Heart left ventricle (tissue), 16 donors: ENCODE measurements around the gene SRGAP3. TPM values are rescaled to one million over a fixed set of nuclear protein-coding genes. Genes with fewer than 3 reads are reported as not detected.

ENCODE experiments used
- ATAC-seq, 4 donors: fragments of 200-7000 bp; cut with Tn5 transposase; one replicate each; pipeline ENCODE4 v1.9.1; 2020 to 2022; ENCODE audit warnings: moderate library complexity in 4 of 4, mild to moderate bottlenecking in 3 of 4, moderate number of reproducible peaks in 1 of 4
- DNase-seq, 5 donors: peaks; one replicate each; pipeline ENCODE4 v3.0.0-alpha.2; 2020
- H3K27ac ChIP-seq, 12 donors: fragments of 200-600 bp; sonication (generic) in 4 of 12; one replicate each; pipeline versions ENCODE4 v1.5.0 to v1.8.0; 2016 to 2022; ENCODE audit warnings: mild to moderate bottlenecking in 2 of 12
- H3K27me3 ChIP-seq, 9 donors: fragments of 200-600 bp; sonication (generic) in 2 of 9; one replicate each; pipeline versions ENCODE4 v1.5.1 to v1.8.0; 2016 to 2022; ENCODE audit warnings: mild to moderate bottlenecking in 3 of 9
- H3K36me3 ChIP-seq, 9 donors: fragments of 200-600 bp; sonication (generic) in 2 of 9; one replicate each; pipeline versions ENCODE4 v1.5.0 to v1.8.0; 2018 to 2022; ENCODE audit warnings: mild to moderate bottlenecking in 2 of 9
- H3K4me1 ChIP-seq, 12 donors: fragments of 200-600 bp; sonication (generic) in 4 of 12; one replicate each; pipeline versions ENCODE4 v1.5.0 to v1.8.0; 2016 to 2022; ENCODE audit warnings: mild to moderate bottlenecking in 3 of 12
- H3K4me3 ChIP-seq, 12 donors: fragments of 200-600 bp; sonication (generic) in 4 of 12; one replicate each; pipeline versions ENCODE4 v1.5.0 to v1.8.0; 2017 to 2022; ENCODE audit warnings: mild to moderate bottlenecking in 9 of 12, moderate library complexity in 4 of 12
- H3K9me3 ChIP-seq, 12 donors: fragments of 200-600 bp; sonication (generic) in 4 of 12; one replicate each; pipeline versions ENCODE4 v1.5.0 to v1.8.0; 2016 to 2022; ENCODE audit warnings: mild to moderate bottlenecking in 1 of 12
- POLR2A ChIP-seq, 2 donors: fragments of 450-650 bp; IDR thresholded peaks; one replicate each; pipeline ENCODE4 v1.6.1; 2017; ENCODE audit warnings: antibody characterized with exemption in 2 of 2, mild to moderate bottlenecking in 2 of 2, moderate library complexity in 2 of 2
- WGBS, 4 donors: extraction: QIAGEN DNeasy Blood & Tissue Kit in 2 of 4; methylation state at CpG; one replicate each; pipeline versions ENCODE4 v1.1.5 to v1.1.7; 2013 to 2018; 5-methylcytosine and 5-hydroxymethylcytosine counted together
- intact Hi-C, 10 donors: fragments of 100-400 bp; cut with DNase I; formaldehyde crosslinking; loops; one replicate each; pipeline versions ENCODE4 v1.11.1 to v1.14.2; 2022
- polyA plus RNA-seq, 2 donors: library from polyadenylated mRNA; stranded (reverse); fragments of 200-250 nt; gene quantifications; one replicate each; pipeline ENCODE4 v1.2.3, GENCODE V29; 2013
- total RNA-seq, 9 donors: library from RNA; depleted of rRNA in 2 of 9; stranded (reverse); fragments of >200 nt in 2 of 9; fragmentation: NEBNext Ultra II Directional in 3 of 9; extraction: Animal tissue kit (Norgen Biotek cat#: 25700) in 3 of 9; gene quantifications; one replicate each; pipeline versions ENCODE4 v1.1.0 to v1.2.4, GENCODE V29; 2016 to 2023
- TF ChIP-seq, protein P1 (sequence below), 12 donors: fragments of 200-600 bp; sonication (generic) in 4 of 12; IDR thresholded peaks; one replicate each; pipeline versions ENCODE4 v1.5.0 to v1.8.0; 2018 to 2022; ENCODE audit warnings: antibody characterized with exemption in 12 of 12, mild to moderate bottlenecking in 5 of 12
- donor health status: ischemic (EF 13 %, LVEDD 7.1; RV severe dilation, severe dysfunction).
- donor health status: healthy with polysubstance abuse.
- donor health status: DM: no; HTN: yes; CAD: no.
- donor health status: DM: no; HTN: no; CAD: no.
- donor health status: ischemic (EF 25% LVEDD 6.9; RV normal size, moderate dysfunction).
- donor health status: ischemic (EF 25% LVEDD 5.7; RV mildly dilated, moderate dysfunction).
- donor health status: healthy.
- donor health status: DM: yes; HTN: yes; CAD: no.
- donor health status: ischemic (EF 35%, LVEDD 5.7; RV mildly dilated, moderate dysfunction).
- donor health status: nonischemic (EF 11% LVEDD 7.7; RV severe dilation, severe dysfunction).
- donor health status: DM: yes; HTN: yes; CAD: no.
- donor health status: PGD.
- donor health status: ischemic (EF 29% LVEDD 5.4; RV normal size, mild dysfunction).
- donor health status: nonischemic (EF 23%, LVEDD 6.1; RV moderate dilation, normal function).

Gene SRGAP3
- total and polyA plus RNA-seq, 11 donors, result 1.4 to 16.8 (median 9.0) TPM

- WGBS, 4 donors, result 56 to 94% (median 74%) methylated on average over 4 to 5 of the region's 5 CpGs
- peak in 1 of 4 donors; percentile 41 for ATAC-seq
Measured at GRCh38 chr3:9149566-9149965, 99.9 kb downstream of the SRGAP3 start.

GRCh38 chr3:9147896-9148266, 101.6 kb downstream of the SRGAP3 start:
- DNase-seq (no peak), ATAC-seq (no peak)
- TF ChIP-seq, protein P1, sequence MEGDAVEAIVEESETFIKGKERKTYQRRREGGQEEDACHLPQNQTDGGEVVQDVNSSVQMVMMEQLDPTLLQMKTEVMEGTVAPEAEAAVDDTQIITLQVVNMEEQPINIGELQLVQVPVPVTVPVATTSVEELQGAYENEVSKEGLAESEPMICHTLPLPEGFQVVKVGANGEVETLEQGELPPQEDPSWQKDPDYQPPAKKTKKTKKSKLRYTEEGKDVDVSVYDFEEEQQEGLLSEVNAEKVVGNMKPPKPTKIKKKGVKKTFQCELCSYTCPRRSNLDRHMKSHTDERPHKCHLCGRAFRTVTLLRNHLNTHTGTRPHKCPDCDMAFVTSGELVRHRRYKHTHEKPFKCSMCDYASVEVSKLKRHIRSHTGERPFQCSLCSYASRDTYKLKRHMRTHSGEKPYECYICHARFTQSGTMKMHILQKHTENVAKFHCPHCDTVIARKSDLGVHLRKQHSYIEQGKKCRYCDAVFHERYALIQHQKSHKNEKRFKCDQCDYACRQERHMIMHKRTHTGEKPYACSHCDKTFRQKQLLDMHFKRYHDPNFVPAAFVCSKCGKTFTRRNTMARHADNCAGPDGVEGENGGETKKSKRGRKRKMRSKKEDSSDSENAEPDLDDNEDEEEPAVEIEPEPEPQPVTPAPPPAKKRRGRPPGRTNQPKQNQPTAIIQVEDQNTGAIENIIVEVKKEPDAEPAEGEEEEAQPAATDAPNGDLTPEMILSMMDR (IDR thresholded peaks at IDR 0.05), result no peak
- no peak for TF ChIP-seq POLR2A (IDR thresholded peaks at IDR 0.05)
- H3K27ac ChIP-seq, result no peak overlapping the region
- H3K4me3 ChIP-seq, result no peak overlapping the region
- 60 to 73% (median 66%) methylated on average over 7 of the region's 7 CpGs for WGBS, 4 donors
- no peaks in the 10 kb centered on the region for H3K27me3 ChIP-seq
- no peaks in the 10 kb centered on the region for H3K36me3 ChIP-seq
- H3K4me1 ChIP-seq, result peaks cover 0 to 9% (median 0%) of the 10 kb centered on the region in 12 donors
- intact Hi-C loops, result loop anchor here in 1 of 10 donors (5.0 kb wide), 1 partner anchor 39 kb away; no protein-coding TSS in a partner anchor
- H3K9me3 ChIP-seq, result peaks cover 0 to 18% (median 0%) of the 10 kb centered on the region in 12 donors

More at GRCh38 chr3:9149566-9149965, 99.9 kb downstream of the SRGAP3 start:
- H3K9me3 ChIP-seq, result peaks cover 0 to 18% (median 0%) of the 10 kb centered on the region in 12 donors
- DNase-seq, result no peak
- no peak overlapping the region for H3K4me3 ChIP-seq
- TF ChIP-seq POLR2A (IDR thresholded peaks at IDR 0.05), result no peak
- TF ChIP-seq, protein P1 (IDR thresholded peaks at IDR 0.05), result no peak
- no peaks in the 10 kb centered on the region for H3K27me3 ChIP-seq
- H3K27ac ChIP-seq, result no peak overlapping the region
- intact Hi-C loops, result loop anchor here in 1 of 10 donors (5.0 kb wide), 1 partner anchor 38 kb away; no protein-coding TSS in a partner anchor
- H3K36me3 ChIP-seq, result no peaks in the 10 kb centered on the region
- H3K4me1 ChIP-seq, result peaks cover 0 to 15% (median 6%) of the 10 kb centered on the region in 12 donors

- H3K36me3 ChIP-seq, result no peaks in the 10 kb centered on the region
- no peak for DNase-seq
- H3K9me3 ChIP-seq, result peaks cover 0 to 18% (median 0%) of the 10 kb centered on the region in 12 donors
- intact Hi-C loops, result loop anchor here in 1 of 10 donors (5.0 kb wide), 1 partner anchor 40 kb away; no protein-coding TSS in a partner anchor
- H3K4me3 ChIP-seq, result no peak overlapping the region
- ATAC-seq, result no peak
- H3K27ac ChIP-seq, result no peak overlapping the region
- TF ChIP-seq, protein P1 (IDR thresholded peaks at IDR 0.05), result no peak
- no peak for TF ChIP-seq POLR2A (IDR thresholded peaks at IDR 0.05)
- peaks cover 0 to 14% (median 0%) of the 10 kb centered on the region in 12 donors for H3K4me1 ChIP-seq
- WGBS, 4 donors, result 62 to 76% (median 72%) methylated on average over 8 of the region's 8 CpGs
- H3K27me3 ChIP-seq, result no peaks in the 10 kb centered on the region
Measured at GRCh38 chr3:9147215-9147895, 102.1 kb downstream of the SRGAP3 start.

GRCh38 chr3:9146367-9147071, 102.9 kb downstream of the SRGAP3 start:
- no peaks in the 10 kb centered on the region for H3K36me3 ChIP-seq
- WGBS, 4 donors, result 86 to 91% (median 88%) methylated on average over 11 of the region's 11 CpGs
- TF ChIP-seq POLR2A (IDR thresholded peaks at IDR 0.05), result no peak
- TF ChIP-seq, protein P1 (IDR thresholded peaks at IDR 0.05), result no peak
- no peak overlapping the region for H3K4me3 ChIP-seq
- no peaks in the 10 kb centered on the region for H3K27me3 ChIP-seq
- intact Hi-C loops, result loop anchor here in 1 of 10 donors (5.0 kb wide), 1 partner anchor 41 kb away; no protein-coding TSS in a partner anchor
- peaks cover 0 to 14% (median 0%) of the 10 kb centered on the region in 12 donors for H3K9me3 ChIP-seq
- ATAC-seq, result no peak
- peaks cover 0 to 22% (median 7%) of the 10 kb centered on the region in 12 donors for H3K4me1 ChIP-seq
- DNase-seq, result no peak
- no peak overlapping the region for H3K27ac ChIP-seq
